Nephron progenitor cell (in vitro differentiated cells): ENCODE results near the gene SLC34A1.
"Not testable (repeated sequence)": the region's sequence is repeated elsewhere in the genome, so short reads cannot be mapped to it uniquely, and the experiment has no call there.

Experiments
- DNase-seq: peaks from one replicate; pipeline ENCODE4 v3.0.0; 2021
- H3K27ac Mint-ChIP-seq: 2 replicates; pipeline ENCODE4 v1.8.0; 2021; ENCODE audit warnings: mild to moderate bottlenecking, moderate library complexity, mixed read lengths
- H3K27me3 Mint-ChIP-seq: 2 replicates; pipeline ENCODE4 v1.8.0; 2021; ENCODE audit warnings: mild to moderate bottlenecking, low read depth, mixed read lengths; ENCODE audit not compliant: poor library complexity
- H3K36me3 Mint-ChIP-seq: 2 replicates; pipeline ENCODE4 v1.8.0; 2021; ENCODE audit warnings: low read depth, mixed read lengths
- H3K4me1 Mint-ChIP-seq: 2 replicates; pipeline ENCODE4 v1.8.0; 2021; ENCODE audit warnings: mixed read lengths
- H3K4me3 Mint-ChIP-seq: 2 replicates; pipeline ENCODE4 v1.8.0; 2021; ENCODE audit warnings: mild to moderate bottlenecking, moderate library complexity, mixed read lengths
- H3K9me3 Mint-ChIP-seq: 2 replicates; pipeline ENCODE4 v1.8.0; 2021; ENCODE audit warnings: mild to moderate bottlenecking, moderate library complexity, mixed read lengths
- TF ChIP-seq, protein P1 (sequence below): fragments of 200-600 bp; sonication (generic); IDR thresholded peaks from 2 replicates; pipeline ENCODE4 v1.5.0; 2021; ENCODE audit warnings: antibody characterized with exemption

Gene SLC34A1

DNA sequence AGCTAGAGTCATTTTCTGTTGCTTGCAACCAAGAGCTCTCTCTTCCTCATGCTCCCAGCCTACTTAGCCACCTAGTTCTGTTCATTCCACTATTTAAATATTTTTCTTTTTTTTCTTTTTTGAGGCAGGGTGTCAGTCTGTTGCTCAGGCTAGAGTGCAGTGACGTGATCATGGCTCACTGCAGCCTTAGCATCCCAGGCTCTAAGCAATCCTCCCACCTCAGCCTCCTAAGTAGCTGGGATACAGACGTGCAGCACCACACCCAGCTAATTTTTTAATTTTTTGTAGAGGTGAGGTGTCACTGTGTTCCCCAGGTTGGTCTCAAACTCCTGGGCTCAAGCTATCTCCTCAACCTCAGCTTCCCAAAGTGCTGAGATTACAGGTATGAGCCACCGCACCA, 30.2 kb downstream of the SLC34A1 start:
- no peak overlapping the region for H3K4me3 Mint-ChIP-seq
- H3K27ac Mint-ChIP-seq = no peak overlapping the region
- no peaks in the 10 kb centered on the region for H3K9me3 Mint-ChIP-seq
- H3K36me3 Mint-ChIP-seq = no peaks in the 10 kb centered on the region
- H3K4me1 Mint-ChIP-seq = peaks cover 12% of the 10 kb centered on the region
- TF ChIP-seq, protein P1, sequence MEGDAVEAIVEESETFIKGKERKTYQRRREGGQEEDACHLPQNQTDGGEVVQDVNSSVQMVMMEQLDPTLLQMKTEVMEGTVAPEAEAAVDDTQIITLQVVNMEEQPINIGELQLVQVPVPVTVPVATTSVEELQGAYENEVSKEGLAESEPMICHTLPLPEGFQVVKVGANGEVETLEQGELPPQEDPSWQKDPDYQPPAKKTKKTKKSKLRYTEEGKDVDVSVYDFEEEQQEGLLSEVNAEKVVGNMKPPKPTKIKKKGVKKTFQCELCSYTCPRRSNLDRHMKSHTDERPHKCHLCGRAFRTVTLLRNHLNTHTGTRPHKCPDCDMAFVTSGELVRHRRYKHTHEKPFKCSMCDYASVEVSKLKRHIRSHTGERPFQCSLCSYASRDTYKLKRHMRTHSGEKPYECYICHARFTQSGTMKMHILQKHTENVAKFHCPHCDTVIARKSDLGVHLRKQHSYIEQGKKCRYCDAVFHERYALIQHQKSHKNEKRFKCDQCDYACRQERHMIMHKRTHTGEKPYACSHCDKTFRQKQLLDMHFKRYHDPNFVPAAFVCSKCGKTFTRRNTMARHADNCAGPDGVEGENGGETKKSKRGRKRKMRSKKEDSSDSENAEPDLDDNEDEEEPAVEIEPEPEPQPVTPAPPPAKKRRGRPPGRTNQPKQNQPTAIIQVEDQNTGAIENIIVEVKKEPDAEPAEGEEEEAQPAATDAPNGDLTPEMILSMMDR = no peak
- H3K27me3 Mint-ChIP-seq = peaks cover 22% of the 10 kb centered on the region
- DNase-seq = no peak

DNA sequence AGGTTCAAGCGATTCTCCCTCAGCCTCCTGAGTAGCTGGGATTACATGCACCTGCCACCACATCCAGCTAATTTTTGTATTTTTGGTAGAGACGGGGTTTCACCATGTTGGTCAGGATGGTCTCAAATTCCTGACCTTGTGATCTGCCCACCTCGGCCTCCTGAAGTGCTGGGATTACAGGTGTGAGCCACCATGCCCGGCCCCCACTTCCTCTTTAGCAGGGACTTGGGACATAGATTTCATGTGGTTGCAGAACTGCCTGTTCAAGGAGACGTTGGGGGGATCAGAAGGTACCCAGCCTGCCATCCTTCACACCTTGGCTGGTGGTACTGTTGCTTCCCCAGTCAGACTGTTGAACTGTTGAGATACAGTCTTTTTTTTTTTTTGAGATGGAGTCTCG, 32.8 kb downstream of the SLC34A1 start:
- DNase-seq, H3K9me3 Mint-ChIP-seq, H3K27ac Mint-ChIP-seq, H3K36me3 Mint-ChIP-seq, H3K4me3 Mint-ChIP-seq: not testable (repeated sequence)
- Mint-ChIP-seq H3K27me3 (peaks cover 13% of the 10 kb centered on the region), H3K4me1 (peaks cover 15% of the 10 kb centered on the region)

DNA sequence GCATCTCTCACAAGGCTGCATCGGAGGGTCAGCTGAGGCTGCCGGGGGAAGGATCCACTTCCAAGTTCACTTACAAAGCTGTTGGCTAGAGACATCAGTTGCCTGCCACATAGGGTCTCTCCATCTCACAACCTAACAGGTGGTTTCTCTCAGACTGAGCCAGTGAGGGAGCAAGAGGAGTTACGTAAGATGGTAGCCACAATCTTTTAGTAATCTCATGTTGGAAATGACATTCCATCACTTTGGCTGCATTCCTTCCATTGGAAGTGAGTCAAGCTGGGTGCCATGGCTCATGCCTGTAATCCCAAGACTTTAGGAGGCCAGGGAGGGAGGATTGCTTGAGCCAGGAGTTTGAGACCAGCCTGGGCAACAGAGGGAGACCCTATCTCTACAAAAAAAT, 34.8 kb downstream of the SLC34A1 start:
- H3K36me3 Mint-ChIP-seq = no peaks in the 10 kb centered on the region
- no peak overlapping the region for H3K27ac Mint-ChIP-seq
- peaks cover 6% of the 10 kb centered on the region for H3K27me3 Mint-ChIP-seq
- no peaks in the 10 kb centered on the region for H3K9me3 Mint-ChIP-seq
- peaks cover 9% of the 10 kb centered on the region for H3K4me1 Mint-ChIP-seq
- TF ChIP-seq, protein P1 = no peak
- no peak overlapping the region for H3K4me3 Mint-ChIP-seq
- DNase-seq = no peak

DNA sequence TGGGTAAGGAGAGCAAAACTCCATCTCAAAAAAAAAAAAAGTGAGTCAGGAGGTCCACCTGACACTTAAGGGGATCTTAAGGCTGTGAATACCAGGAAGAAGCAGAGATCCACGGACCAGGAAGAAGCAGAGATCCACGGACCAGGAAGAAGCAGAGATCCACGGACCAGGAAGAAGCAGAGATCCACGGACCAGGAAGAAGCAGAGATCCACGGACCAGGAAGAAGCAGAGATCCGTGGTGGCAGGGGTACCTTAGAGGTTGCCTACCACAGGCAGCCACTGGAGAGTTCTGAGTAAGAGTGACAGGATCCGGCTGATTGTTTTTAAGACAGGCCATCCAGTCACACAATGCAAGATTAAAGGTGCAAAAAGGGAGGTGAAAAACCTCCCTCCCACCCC, 36.2 kb downstream of the SLC34A1 start:
- H3K27ac Mint-ChIP-seq, H3K4me3 Mint-ChIP-seq, DNase-seq, H3K27me3 Mint-ChIP-seq, H3K9me3 Mint-ChIP-seq, H3K36me3 Mint-ChIP-seq: not testable (repeated sequence)
- H3K4me1 Mint-ChIP-seq = peaks cover 22% of the 10 kb centered on the region

DNA sequence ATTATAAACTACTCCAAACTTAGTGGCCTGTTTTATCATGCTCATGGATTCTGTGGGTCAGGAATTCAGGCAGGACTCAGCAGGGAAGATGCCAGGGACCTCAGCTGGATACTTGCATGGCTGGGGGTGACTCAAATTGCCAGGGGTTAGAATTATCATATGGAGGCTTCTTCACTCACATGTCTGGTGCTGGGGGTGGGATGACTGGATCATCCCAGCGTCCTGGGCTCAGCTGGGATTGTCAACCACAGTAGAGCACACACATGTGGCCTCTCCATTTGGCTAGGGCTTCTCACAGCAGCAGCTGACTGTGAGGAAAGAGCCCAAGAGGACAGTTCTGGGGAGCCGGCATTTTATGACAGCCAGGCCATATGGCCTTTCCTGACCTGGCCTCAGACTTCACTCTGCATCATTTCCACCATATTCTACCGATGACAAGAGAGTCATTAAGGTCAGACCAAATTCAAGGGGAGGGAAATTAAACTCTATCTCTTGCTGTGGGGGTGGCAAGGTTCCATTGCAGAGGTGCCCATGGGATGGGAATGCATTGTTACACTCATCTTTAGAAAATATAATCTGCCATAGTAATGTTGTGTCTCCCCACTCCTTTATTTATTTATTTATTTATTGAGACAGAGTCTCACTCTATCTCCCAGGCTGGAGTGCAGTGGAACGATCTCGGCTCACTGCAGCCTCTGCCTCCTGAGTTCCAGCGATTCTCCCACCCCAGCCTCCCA, 37.0 kb downstream of the SLC34A1 start:
- TF ChIP-seq, protein P1 = no peak
- H3K4me1 Mint-ChIP-seq = peaks cover 29% of the 10 kb centered on the region
- no peaks in the 10 kb centered on the region for H3K36me3 Mint-ChIP-seq
- DNase-seq = no peak
- no peak overlapping the region for H3K4me3 Mint-ChIP-seq
- no peaks in the 10 kb centered on the region for H3K9me3 Mint-ChIP-seq
- no peaks in the 10 kb centered on the region for H3K27me3 Mint-ChIP-seq
- no peak overlapping the region for H3K27ac Mint-ChIP-seq

DNA sequence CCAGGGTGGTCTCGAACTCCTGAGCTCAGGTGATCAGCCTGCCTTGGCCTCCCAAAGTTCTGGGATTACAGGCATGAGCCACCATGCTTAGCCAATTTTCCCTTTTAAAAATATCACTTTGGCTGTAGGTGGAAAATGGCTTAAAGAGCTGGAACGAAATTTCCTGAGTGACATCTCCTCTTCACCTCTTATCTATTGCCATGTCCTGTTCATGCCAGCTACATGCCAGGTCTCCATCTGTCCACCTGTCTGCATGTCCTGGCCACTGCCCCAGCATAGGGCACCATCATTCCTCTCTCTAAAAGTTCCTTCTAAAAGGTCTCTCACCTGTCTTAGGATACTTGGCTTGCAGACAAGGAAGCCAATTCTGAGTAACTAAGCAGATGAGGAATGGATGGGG, 39.4 kb downstream of the SLC34A1 start:
- H3K36me3 Mint-ChIP-seq = no peaks in the 10 kb centered on the region
- H3K27me3 Mint-ChIP-seq = no peaks in the 10 kb centered on the region
- no peaks in the 10 kb centered on the region for H3K9me3 Mint-ChIP-seq
- peaks cover 46% of the 10 kb centered on the region for H3K4me1 Mint-ChIP-seq
- no peak overlapping the region for H3K4me3 Mint-ChIP-seq
- TF ChIP-seq, protein P1 = no peak
- no peak overlapping the region for H3K27ac Mint-ChIP-seq
- no peak for DNase-seq

DNA sequence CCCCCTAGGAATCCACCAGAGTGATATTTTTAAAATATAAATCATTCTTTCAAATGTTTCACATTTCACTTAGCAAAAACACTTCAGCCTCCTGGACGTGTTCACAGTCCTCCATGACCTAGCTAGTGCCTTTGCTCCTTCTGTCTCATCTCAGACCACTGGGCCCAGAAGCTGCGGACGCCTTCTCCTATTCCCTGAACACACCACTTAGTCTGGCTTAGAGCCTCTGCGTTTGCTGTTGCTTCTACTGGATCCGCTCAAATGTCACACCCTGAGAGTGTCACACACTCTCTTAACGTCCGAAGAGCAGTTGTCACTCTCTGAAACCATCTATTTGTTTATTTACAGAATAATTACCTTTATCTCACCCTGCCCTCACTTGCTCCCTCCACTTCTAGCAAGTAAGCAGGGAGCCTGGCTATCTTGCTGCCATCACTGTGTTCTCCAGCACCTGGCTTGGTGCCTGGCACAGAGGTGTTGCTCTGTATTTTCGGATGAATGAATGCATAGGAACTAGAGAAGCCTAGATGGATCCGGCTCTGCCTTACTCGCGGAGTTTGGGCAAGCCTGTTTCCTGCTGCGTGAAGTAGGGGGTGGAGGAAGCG, 41.1 kb downstream of the SLC34A1 start:
- peaks cover 61% of the 10 kb centered on the region for H3K4me1 Mint-ChIP-seq

More for the DNA sequence above, 41.1 kb downstream of the SLC34A1 start:
- Mint-ChIP-seq H3K36me3 (no peaks in the 10 kb centered on the region), H3K4me3 (peak overlapping the region; percentile 89), H3K9me3 (no peaks in the 10 kb centered on the region), H3K27me3 (no peaks in the 10 kb centered on the region), H3K27ac (peak overlapping the region; percentile 98)
- TF ChIP-seq, protein P1 = no peak
- no peak for DNase-seq
